Inferior parietal cortex (tissue), 1 donor: Measurements from ENCODE around the gene SPHK1.

Experiments
- DNase-seq: peaks from one replicate; pipeline ENCODE4 v3.0.0-alpha.2; 2016; ENCODE audit errors: extremely low spot score

SPHK1 gene

GRCh38 chr17:76384987-76385891 lies 830 bp downstream of the SPHK1 start:
- DNase-seq = no peak

- DNase-seq = peak; percentile 61
Measured at GRCh38 chr17:76385892-76386786, 1.7 kb downstream of the SPHK1 start.

GRCh38 chr17:76386966-76387765 lies 2.8 kb downstream of the SPHK1 start:
- no peak for DNase-seq

- DNase-seq = no peak
Measured at GRCh38 chr17:76388966-76389888, 4.8 kb downstream of the SPHK1 start.

- no peak for DNase-seq
Measured at GRCh38 chr17:76390003-76390421, 5.6 kb downstream of the SPHK1 start.

DNA sequence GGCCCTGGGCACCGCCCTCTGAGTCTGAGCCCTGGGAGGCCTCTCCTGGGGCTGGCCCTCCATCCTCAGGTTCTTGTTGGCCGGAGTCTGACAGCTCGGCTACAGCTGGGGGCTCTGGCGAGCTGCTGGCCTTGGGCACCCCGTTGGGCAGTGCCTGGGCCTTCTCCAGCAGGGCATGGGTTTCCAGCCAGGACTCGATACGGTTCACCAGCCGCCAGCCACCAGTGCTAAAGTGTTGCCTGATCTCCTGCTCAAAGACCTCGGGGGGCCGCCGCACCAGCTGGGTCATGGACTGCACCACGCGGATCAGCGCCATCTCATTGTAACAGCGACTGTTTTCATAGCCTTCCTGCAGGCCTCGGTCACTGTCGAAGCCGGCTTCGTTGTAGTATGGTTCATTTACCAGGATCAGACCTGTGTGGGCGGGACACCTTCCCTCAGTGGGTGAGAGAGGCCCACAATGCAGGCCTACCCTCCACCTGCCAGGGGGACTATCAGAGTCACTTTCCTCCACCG lies 6.8 kb downstream of the SPHK1 start:
- DNase-seq = no peak

DNA sequence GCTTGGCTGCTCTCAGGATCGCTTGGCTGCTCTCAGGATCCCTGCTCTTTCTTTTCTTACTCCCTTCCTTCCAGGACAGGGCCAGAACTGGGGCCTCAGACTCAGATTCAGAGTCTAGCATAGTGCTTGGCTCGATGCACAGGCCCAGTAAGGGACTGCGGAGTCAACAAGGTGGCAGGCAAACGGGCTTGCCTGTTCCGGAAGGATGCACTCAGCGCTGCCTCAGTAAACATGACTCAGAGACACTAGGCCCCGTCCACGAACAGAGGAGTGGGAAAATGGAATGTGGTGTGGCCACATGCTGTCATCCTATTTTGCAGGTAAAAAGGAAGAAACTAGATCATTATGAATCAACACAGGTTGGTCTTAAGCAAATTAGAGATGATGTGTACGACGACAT lies 9.8 kb downstream of the SPHK1 start:
- no peak for DNase-seq

DNA sequence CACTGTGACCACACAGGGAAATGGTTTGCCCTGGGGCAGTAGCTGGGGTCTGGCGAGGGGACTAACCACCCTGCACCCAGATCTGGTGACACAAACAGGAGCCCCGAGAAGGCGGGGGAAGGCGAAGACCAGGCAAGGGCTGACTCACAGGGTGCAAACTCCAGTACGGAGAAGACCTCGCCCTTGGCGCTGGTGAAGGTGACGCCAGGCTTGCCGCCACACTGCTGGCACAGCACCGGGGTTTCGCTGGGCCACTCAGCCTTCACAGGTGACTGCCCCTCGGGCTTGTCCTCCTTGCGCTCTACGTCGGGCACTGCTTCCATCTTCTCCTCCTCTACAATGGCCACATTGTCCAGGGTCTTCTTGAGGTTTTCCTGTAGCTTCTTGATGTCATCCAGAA lies 11.6 kb downstream of the SPHK1 start:
- DNase-seq = no peak

DNA sequence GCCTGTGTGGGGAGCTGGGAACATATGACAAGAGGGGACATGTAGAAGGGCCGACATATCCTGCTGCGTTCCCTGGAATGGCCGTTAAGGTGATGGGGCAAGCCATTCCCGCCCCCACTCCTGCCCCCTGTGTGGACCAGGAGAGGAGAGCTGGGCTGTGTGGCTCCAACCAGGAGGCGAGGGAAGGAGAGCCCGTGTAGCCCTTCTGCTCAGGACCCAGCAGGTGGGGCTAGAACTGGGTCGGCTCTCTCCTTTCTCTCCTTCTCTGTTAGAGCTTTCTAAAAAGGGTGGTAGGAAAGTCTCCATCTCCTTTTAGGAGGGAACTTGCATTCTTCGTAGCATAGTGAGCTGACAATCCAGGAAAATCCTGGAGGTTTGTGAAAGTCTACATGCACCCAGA lies 12.8 kb downstream of the SPHK1 start:
- DNase-seq = no peak

- peak; percentile 95 for DNase-seq
Measured at GRCh38 chr17:76397687-76398522, 13.5 kb downstream of the SPHK1 start.

GRCh38 chr17:76398523-76399174 lies 14.2 kb downstream of the SPHK1 start:
- no peak for DNase-seq

- DNase-seq = no peak
Measured at GRCh38 chr17:76399175-76400172, 15.1 kb downstream of the SPHK1 start.

DNA sequence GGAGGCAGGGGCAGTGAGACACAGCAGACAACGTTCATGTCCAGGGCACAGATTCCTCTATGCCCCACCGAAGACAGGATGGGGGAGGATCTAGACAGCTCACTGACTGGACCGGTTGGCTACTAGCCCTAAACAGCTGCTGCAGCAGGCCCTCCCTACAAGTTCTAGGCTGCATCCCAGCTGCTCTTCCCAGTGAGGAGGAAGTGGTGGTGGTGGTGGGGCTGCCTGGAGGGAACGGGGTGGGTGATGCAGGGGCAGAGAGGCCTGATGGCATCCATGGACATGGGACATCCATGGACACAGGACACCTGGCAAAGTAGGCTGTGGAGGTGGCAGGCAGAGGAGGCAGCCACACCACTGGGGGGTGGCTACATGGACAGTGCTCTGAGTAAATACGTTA lies 18.3 kb downstream of the SPHK1 start:
- no peak for DNase-seq

DNA sequence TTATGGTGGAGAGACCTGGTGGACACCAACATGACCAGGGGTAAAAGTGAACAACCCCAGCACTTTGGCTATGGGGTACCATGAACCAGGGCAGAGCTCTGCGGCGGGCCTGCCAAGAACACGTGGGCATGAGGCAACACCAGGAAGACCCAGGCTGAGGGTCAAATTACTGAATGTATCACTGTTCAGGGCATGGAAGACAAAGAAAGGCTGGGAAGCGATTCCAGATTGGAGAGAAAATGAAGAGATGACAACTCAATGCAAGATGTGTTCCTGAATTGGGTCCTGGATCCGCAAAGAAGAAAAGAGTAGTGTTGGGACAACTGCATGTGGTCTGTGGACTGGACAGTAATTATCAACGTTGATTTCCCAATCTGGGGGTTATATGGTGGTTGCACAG lies 19.8 kb downstream of the SPHK1 start:
- DNase-seq = no peak

- no peak for DNase-seq
Measured at GRCh38 chr17:76404976-76405563, 20.7 kb downstream of the SPHK1 start.

DNA sequence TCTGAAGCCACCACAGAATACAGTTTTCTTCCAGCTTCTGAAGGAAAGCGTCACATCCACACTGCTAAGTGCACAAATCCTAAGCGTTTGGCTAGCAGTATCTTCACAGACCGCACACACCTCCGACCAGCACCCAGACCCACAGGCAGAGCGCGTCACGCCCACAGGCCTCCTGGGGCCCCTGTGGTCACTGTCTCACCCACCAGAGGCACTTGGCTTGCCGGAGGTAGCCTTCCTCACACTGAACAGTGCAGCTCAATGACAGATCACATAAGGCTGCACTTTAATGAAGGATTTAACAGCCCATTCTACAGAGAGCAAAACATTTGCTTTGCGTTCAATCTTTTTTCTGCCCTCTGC lies 21.2 kb downstream of the SPHK1 start:
- no peak for DNase-seq

DNA sequence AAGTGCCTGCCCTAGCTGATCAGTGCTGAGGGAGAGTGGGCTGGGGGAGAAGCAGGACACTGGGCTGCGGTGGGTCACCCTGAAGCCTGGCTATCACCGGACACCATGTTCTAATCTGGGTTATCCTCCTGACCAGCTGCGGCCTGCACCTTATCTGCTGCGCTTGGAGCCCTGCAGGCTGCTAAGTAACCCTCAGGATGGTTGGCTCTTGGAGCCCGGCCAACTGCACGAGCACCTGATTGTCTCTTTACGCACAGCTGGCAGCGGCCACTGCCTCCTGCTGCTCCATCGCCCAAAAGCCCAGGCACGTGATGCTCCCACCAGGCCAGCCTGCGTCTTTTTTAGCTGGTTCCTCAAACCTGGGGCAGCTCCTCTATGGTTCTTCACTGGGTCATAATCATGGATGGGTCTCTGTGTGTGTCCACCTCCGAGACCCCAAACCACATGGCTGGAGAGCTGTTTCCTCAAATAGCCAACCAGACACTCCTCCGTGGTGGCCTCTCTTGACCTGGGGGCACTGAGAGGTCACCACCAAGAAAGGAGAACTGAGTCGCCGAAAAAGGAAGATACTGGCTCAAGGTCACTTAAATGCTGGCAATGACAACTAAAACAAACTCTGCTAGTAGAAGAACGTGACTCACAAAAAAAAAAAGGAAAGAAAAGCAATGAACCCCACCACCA lies 21.7 kb downstream of the SPHK1 start:
- no peak for DNase-seq
